Measurements from ENCODE around the gene PPIA.
"Not testable (repeated sequence)": the region's sequence is repeated elsewhere in the genome, so short reads cannot be mapped to it uniquely, and the experiment has no call there.

Gene PPIA

DNA sequence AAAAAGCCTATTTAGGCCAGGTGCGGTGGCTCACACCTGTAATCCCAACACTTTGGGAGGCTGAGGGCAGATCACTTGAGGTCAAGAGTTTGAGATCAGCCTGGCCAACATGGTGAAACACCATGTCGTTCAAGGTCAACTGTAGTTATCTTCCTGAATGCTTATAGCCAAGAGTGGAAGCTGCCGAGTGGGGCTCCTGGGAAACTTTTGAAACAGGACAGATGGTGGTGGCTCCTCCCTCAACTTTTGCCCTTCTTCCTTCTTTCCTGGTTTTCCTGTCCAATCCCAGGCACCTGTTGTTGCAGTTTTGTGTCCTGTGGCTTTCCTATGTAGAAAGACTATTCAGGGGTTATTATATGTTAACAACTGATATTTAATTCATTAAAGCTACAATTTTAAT is 8.7 kb upstream of the PPIA start:
- DNase-seq (ENCODE audit: low read depth): no peak

DNA sequence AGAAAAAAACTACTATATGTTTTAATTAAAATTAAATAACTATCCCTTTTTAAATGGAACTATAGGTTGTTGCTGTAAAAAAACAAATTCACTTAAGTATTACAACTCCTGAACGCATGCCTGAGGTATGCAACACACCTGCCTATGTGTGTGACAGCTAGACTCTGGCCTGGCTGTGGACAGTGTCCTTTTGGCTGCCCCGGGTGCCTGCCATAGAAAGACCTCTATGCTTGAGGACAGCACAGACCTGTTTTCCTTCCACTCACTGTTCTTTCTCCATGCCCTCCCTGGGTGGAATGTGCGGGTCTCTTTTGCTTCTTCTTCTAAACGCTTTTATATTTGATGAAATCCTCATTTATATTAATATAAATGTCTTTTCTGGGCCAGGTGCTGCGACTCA is 6.5 kb upstream of the PPIA start:
- DNase-seq (ENCODE audit: low read depth): no peak

DNA sequence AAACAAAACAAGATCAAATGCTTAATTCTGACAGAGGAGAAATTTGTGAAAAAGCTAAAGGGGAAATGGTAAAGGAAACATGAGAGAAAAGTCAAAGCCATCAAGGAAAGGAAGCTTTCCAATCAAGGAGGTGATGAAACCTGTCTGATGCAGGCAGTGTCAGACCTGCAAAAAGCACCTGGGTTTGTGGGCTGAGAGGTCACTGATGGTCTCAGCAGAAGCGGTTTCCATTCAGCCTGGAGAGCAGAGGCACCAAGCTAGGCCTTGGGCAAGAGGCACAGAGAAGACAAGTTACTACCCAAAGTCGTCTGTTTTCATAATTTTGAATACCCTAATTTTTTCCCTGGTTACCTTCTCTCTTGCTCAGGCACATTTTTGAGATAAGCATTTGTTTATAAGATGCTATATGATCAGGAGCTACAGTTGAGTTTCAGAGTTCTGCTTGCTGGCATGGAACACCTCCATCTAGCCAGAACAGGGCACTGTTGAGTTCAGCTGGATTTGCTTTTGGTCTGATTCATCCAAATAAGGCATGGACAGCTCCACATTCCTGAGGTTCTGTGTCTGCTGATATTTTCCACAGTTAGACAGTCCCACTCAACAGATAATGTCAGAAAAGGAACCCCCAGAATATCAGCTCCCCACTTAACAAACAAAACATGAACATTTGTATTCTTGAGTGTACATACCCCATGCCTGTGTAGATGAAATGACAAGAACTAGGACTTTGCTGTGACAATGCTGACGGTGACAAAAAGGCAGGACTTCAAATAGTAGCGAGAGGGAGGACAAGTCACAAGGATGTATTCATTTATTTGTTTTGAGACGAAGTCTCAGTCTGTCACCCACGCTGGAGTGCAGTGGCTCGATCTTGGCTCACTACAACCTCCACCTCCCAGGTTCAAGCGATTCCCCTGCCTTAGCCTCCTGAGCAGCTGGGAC is 4.9 kb upstream of the PPIA start:
- no peak for DNase-seq (ENCODE audit: low read depth)

DNA sequence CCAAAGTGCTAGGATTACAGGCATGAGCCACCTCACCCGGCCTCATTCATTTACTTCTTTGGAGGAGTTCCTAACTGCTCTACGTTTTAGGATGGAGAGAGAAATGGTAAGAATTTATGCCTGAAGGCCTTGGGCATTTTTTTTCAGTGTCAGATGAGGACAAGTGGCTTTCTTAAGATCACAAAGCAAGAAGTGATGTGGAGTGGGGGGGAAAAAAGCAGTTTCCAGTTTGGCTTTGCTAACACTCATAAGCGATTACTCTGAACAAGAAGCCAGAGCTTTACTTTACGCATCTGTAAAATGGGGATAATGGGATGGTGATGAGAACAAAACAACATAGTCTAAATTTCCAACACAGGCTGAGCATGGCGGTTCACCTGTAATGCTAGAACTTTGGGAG is 2.6 kb upstream of the PPIA start:
- DNase-seq (ENCODE audit: low read depth): no peak

DNA sequence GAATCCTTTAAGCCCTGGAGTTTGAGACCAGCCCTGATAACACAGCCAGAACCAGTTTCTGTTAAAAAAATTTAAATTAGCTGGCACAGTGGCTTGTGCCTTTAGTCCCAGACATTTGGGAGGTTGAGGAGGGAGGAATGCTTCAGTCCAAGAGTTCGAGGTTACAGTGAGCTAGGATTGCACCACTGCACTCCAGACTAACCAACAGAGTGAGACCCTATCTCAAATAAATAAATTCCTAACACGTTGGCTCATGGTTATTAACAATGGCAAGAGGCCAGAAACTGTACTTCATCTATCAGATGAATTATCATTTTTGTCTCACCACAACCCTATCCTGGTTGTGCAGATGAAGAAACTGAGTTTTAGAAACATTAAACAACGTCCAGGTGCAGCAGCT is 2.1 kb upstream of the PPIA start:
- no peak for DNase-seq (ENCODE audit: low read depth)

DNA sequence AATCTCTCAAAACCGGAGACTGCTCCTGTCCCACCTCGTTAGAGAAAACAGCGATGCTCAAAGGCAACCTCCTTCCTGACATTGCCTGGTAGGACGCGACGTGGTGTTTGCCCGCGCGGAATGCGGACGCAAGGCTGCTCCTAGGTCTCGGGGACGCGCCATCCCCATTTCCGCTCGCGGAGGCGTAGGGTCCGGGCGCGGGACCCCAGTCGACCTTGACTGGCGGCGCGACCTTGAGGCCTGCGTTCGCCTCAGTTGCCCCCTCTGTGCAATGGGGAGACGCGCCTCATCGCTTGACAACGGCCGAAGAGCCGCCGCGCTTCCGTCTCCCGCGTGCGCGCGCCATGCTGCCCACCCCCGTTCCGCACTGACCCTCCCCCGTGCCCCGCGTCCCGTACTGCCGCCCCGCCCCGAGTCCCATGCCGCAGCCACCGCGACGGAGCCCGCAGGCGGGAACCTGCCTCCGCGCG is 412 bp upstream of the PPIA start:
- no peak for DNase-seq (ENCODE audit: low read depth)

DNA sequence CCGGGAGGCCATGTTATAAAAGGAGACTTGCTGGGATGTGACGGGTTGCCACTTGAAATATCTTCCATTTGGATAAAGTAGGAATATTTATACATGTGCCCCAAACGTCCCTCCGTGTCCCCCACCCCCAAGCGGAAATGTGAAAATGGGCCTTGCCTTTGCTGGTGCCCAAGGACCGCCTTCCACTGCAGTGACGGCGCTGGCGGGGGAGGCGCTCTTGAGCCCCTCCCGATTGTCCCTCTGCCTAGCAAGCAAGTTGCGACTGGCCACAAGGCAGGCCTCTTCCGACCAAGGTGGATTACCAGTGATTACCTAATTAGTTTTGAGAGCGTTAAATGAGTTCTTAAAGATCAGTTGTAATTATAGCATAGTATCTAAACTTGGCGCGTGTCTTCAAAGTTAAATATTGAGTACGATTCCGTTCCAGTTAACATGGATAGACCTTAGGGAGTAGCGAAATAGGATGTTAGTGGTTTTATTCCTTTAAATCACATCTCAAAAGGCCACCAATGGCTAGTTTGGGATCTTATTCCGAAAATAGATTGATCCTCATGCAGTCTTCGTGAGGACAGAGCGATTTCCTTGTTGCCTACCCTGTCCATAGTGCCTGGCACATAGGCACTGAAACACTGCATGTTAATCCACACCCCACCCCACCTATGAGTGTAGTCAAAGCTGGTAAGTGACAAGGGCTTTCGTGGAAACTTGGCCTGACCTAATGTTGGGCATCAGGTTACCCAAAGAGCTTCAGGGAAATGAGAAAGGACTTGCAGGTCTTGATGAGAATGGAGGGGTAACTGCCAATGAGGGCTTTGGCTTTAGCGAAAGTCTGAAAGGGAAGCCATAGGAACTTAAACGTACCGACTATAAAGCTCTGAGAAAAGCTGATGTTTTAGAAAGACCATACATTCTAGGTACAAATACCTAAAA is 1.1 kb downstream of the PPIA start:
- DNase-seq (ENCODE audit: low read depth): peak; percentile 72

DNA sequence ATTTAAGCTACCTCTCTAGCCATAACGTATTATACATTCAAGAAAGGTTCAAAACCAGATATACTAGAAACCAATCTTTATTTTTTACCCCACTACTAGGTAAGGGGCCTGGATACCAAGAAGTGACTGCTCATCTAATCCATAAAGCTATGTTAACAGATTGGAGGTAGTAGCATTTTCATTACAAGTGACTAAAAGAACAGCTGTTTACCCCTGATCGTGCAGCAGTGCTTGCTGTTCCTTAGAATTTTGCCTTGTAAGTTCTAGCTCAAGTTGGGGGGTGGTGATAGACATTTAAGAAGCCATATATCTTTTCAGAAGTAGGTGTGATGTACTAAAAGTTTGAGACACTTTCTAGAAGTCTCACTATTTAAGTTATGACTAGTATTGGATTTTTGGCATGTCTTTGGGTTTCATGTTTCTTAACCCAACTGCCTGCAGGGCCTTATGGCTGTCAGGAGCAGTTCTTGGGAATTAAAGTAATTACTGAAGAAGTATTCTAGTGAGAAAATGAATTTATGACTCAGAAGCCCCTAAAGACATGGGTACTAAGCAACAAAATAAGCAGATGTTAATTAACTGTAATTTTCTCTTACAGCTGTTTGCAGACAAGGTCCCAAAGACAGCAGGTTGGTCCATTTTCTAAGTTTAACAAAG is 2.3 kb downstream of the PPIA start:
- no peak for DNase-seq (ENCODE audit: low read depth)

DNA sequence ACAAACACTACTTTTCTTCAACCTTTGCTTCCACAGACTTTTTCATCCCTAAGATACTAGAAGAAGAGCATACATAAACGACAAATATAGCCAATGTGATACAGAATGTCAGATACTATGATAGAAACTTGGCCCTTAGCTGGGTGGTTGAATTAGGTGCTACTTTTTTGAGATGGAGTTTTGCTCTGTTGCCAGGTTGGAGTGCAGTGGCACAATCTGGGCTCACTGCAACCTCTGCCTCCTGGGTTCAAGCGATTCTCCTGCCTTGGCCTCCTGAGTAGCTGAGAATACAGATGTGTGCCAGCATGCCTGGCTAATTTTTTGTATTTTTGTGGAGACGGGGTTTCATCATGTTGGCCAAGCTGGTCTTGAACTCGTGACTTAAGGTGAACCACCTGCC is 3.5 kb downstream of the PPIA start:
- DNase-seq (ENCODE audit: low read depth): no peak

DNA sequence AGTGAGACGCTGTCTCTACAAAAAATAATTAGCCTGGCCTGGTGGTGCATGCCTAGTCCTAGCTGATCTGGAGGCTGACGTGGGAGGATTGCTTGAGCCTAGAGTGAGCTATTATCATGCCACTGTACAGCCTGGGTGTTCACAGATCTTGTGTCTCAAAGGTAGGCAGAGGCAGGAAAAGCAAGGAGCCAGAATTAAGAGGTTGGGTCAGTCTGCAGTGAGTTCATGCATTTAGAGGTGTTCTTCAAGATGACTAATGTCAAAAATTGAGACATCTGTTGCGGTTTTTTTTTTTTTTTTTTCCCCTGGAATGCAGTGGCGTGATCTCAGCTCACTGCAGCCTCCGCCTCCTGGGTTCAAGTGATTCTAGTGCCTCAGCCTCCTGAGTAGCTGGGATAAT is 5.4 kb downstream of the PPIA start:
- DNase-seq (ENCODE audit: low read depth): no peak

DNA sequence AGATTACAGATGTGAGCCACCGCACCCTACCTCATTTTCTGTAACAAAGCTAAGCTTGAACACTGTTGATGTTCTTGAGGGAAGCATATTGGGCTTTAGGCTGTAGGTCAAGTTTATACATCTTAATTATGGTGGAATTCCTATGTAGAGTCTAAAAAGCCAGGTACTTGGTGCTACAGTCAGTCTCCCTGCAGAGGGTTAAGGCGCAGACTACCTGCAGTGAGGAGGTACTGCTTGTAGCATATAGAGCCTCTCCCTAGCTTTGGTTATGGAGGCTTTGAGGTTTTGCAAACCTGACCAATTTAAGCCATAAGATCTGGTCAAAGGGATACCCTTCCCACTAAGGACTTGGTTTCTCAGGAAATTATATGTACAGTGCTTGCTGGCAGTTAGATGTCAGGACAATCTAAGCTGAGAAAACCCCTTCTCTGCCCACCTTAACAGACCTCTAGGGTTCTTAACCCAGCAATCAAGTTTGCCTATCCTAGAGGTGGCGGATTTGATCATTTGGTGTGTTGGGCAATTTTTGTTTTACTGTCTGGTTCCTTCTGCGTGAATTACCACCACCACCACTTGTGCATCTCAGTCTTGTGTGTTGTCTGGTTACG is 6.0 kb downstream of the PPIA start:
- DNase-seq (ENCODE audit: low read depth): no peak

DNA sequence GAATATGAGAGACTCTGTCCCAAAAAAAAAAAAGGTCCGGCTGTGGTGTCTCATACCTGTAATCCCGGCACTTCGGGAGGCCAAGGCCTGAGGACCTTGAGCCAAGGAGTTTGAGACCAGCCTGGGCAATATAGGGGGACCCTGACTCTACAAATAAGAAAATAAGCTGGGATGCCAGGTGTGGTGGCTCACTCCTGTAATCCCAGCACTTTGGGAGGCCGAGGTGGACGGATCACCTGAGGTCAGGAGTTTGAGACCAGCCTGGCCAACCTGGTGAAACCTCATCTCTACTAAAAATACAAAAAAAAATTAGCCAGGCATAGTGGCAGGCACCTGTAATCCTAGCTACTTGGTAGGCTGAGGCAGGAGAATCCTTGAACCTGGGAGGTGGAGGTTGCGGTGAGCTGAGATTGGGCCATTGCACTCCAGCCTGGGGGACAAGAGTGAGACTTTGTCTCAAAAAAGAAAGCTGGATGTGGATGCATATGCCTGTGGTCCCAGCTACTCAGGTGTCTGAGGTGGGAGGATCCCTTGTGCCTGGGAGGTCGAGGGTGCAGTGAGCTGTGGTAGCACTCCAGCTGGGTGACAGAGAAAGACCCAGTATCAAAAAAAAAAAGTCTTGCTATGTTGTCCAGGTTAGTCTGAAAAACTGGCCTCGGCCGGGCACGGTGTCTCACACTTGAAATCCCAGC is 7.5 kb downstream of the PPIA start:
- DNase-seq (ENCODE audit: low read depth): not testable (repeated sequence)

DNA sequence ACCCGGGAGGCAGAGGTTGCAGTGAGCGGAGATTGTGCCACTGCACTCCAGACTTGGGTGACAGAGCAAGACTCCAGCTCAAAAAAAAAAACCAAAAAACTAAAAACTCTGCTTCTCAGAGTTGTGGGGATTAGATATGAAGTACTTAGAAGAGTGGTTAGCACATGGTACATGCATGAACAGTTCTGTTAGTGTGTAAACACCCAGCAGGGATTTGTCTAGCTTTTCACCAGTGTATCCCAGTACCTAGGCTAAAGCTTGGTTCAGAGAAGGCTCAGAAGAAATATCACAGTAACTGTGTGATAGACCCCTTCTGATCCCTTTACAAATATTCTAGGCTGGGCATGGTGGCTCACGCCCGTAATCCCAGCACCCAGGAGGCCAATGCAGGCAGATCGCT is 9.5 kb downstream of the PPIA start:
- DNase-seq (ENCODE audit: low read depth): no peak

DNA sequence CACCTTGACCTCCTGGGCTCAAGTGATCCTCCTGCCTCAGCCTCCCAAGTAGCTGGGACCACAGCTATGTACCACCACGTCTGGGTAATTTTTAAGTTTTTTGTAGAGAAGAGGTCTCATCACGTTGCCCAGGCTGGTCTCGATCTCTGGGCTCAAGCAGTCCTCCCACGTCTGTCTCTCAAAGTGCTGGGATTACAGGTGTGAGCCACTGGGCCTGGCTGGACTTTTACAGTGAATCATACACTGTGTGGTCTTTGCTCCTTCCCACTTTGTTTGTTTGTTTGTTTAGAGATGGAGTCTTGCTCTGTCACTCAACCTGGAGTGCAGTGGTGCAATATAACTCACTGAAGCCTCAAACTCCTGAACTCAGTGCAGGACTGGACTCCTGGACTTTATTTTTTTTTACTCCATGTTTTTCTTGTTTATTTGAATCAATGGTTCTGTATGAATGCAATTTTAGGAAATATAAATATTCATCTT is 12.5 kb downstream of the PPIA start:
- no peak for DNase-seq (ENCODE audit: low read depth)

DNA sequence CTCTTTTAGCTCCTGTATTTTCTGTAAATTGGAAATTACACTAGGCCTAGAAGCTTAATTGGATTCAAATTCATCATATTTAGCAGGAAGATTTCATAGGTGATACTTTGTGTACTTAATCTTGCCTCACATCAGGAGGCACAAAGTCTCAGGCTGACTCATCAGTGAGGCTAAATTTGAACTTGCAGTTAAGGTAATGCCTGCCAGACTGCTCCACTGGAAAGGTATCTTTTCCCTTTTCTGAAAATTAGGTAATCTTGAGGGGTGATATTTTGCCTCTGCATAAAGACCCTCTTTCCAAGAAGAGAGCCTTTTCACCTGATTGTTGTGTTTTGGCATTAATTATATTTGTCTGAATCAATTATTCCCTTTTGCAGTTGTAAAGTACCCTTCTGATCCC is 14.6 kb downstream of the PPIA start:
- DNase-seq (ENCODE audit: low read depth): no peak

DNA sequence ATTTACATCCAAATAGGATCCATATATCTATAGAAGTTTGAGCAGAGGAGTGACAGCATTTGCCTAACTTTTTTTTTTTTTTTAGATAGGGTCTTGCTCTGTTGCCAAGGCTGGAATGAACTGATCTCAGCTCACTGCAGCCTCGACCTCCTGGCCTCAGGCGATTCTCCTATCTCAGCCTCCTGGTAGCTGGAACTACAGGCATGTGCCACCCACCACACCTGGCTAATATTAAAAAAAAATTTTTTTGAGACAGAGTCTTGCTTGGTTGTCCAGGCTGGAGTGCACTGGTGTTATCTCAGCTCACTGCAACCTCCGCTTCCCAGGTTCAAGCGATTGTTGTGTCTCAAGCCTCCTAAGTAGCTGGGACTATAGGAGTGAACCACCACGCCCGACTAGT is 15.1 kb downstream of the PPIA start:
- DNase-seq (ENCODE audit: low read depth): no peak

DNA sequence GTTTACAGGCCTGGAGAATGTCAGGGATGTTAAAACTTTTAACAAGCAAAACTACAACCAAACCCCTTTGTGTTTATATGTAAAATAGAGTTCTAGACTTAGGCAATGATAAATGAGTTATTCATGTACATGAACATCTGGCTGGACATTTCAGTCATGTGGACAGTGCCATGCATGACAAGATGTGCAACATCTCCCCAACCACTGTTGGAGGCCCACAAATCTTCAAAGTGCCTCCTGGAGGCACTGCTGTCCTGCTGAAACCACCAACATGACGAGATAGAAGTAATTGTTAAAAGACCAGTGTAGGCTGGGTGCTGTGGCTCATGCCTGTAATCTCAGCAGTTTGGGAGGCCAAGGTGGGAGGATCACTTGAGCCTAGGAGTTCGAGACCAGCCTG is 18.4 kb downstream of the PPIA start:
- no peak for DNase-seq (ENCODE audit: low read depth)

DNA sequence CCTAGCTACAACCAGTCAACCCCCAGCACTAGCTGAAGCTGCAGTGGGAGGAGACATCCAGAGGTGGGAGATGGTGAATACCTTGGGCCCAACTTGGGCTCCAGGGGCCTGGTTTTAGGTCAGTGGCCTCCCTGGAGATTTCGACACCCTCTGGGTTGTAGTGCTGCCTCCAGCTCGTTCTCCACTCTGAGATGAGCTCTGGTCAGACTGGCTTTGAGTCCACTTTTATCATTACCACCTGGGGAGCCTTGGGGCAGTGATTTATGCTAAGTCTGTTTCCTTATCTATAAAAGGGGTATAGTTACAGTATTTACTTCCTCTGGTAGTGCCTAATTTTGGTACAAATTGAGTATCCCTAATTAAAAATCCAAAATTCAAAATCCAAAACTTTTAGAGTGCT is 22.8 kb downstream of the PPIA start:
- no peak for DNase-seq (ENCODE audit: low read depth)

DNA sequence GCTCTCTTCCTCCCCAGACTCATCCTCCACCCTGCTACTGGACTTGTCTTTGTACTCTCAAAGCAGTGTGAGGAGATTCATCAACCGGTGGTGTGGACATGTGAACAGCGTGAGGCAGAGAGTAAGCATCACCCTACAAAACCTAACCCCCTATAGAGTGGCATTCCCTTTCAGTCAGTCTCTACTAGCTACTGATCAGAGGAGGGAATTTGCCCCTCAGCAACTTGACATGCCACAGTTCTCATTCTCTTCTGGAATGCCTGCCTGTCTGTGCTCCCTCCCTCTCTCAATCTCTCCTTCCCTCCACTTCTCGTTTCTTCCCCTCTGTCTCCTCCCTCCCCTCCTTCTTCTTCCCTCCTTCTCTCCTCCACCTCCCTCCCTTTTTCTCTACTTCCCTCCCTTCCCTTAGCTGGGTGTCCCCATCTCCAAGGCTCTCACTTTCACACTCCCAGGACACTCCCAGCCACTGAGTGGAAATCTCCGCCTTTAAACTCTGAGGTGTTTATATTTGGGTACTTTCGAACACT is 26.8 kb downstream of the PPIA start:
- DNase-seq (ENCODE audit: low read depth): no peak

DNA sequence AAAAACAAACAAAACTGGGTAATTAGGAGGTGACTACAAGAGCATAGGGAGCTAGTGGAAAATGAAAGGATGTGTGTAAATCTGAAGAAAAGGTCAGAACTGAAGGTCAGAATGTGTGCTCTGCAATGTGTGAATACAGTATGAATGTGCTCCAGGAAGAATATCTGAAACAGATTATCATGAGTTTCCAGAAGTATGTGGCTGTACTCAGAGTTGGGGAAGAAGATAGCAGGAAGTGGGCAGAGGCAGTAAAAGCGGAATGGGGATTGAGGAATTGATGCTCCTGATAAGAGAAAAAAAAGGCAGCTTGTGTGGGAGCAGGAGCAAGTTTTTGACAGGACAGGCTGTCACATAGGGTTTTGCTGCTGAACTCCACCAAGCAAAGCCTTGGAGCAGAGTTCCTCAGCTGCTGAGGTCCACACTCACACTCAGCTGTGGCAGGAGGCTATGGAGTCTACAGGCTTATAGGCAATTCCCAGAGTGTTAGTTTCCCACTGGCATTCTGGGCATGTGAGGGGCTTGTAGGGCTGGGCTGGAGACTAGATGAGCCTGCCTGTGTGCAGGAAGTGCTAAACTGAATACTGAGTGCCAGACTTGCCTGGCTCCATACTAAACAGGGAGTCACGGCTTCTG is 28.5 kb downstream of the PPIA start:
- DNase-seq (ENCODE audit: low read depth): no peak

Data from fibroblast of the conjunctiva (primary cell).